Measurements from ENCODE around the gene CENATAC. TPM values are rescaled to one million over a fixed set of nuclear protein-coding genes. Genes with fewer than 3 reads are reported as not detected.

CENATAC gene
- total RNA-seq, 1 donor from 2014 or later: 8.4 TPM

DNA sequence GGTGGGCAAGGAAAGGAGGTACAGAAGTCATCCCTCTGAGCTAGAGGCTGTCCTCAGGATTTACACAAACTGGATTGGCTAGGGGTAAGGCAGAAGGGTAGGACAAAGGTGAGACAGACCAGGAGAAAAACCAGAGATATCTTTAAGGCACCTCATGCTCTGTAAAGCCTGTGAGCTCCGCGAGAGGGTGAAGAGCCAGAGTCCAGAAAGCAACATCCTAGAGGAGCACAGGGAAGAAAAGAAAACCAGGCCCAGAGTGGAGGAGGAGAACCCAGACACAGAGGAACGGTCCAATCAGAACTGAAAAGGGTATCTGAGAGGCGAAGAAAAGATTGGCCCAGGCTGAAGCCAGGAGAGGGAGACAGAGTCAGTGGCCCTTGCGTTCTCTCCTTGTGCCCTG is 27.6 kb downstream of the CENATAC start:
- peaks cover 72 to 83% (median 74%) of the 10 kb centered on the region in 3 donors for H3K4me1 ChIP-seq (ENCODE audit: control insufficient read depth in 3 of 3, insufficient read depth in 3 of 3, low read length in 3 of 3)
- H3K4me3 ChIP-seq (ENCODE audit: low read length in 3 of 3): peak overlapping the region in 1 of 3 donors; percentile 3
- peak overlapping the region; percentile 78 for H3K27ac ChIP-seq (ENCODE audit: low read depth, low read length)
- no peaks in the 10 kb centered on the region for H3K27me3 ChIP-seq (ENCODE audit: control insufficient read depth in 3 of 3, insufficient read depth in 3 of 3, low read length in 3 of 3)
- no peaks in the 10 kb centered on the region for H3K9me3 ChIP-seq (ENCODE audit: control insufficient read depth in 3 of 3, low read length in 3 of 3)
- peaks cover 39 to 51% (median 41%) of the 10 kb centered on the region in 3 donors for H3K36me3 ChIP-seq (ENCODE audit: control insufficient read depth in 3 of 3, insufficient read depth in 3 of 3, low read length in 3 of 3)
- peak overlapping the region in 2 of 3 donors; percentile 1 to 63 for H3K9ac ChIP-seq (ENCODE audit: low read depth in 1 of 3, low read length in 3 of 3)

DNA sequence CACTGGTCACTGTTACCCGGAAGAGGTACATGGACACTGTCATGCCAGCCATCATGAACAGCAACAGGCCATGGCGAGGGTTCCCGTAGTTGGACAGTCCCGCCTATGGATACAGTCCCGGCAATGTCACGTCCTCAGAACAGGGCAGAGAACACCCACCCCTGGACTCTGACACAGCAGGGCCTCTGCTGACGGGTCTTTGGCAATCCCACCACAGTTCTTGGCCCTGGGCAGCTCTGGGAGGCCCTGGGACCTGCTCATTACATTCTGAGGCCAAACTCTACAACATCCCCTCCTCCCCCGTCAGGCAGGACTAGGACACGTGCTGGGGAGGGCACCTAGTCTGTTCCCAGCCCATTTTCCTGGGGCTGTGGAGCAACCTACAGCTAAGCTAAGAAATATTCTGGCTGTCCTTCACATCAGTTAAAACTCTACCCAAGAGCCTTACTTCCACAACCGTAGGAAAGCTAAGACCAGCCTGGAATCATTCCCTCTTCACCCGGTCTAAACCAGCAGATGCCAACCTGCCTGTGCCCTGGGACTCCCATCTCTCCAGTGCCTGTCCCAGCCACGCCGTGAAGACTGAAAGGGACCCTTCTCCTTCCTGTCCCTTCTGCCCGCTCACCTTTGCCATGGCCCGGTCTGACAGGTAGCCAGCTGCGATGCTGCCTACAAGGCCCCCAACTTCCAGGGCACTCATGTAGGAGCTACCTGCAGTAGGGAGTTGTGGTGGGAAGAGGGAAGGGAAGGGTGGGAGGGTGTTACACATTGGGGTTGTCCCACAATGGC is 28.2 kb downstream of the CENATAC start:
- H3K9me3 ChIP-seq (ENCODE audit: control insufficient read depth in 3 of 3, low read length in 3 of 3): no peaks in the 10 kb centered on the region
- H3K36me3 ChIP-seq (ENCODE audit: control insufficient read depth in 3 of 3, insufficient read depth in 3 of 3, low read length in 3 of 3): peaks cover 39 to 50% (median 39%) of the 10 kb centered on the region in 3 donors
- peaks cover 72 to 79% (median 74%) of the 10 kb centered on the region in 3 donors for H3K4me1 ChIP-seq (ENCODE audit: control insufficient read depth in 3 of 3, insufficient read depth in 3 of 3, low read length in 3 of 3)
- H3K4me3 ChIP-seq (ENCODE audit: low read length in 3 of 3): peak overlapping the region in 2 of 3 donors; percentile 5 to 35
- H3K27ac ChIP-seq (ENCODE audit: low read depth, low read length): peak overlapping the region; percentile 78
- no peaks in the 10 kb centered on the region for H3K27me3 ChIP-seq (ENCODE audit: control insufficient read depth in 3 of 3, insufficient read depth in 3 of 3, low read length in 3 of 3)
- peak overlapping the region; percentile 10 to 63 (median 55) for H3K9ac ChIP-seq (ENCODE audit: low read depth in 1 of 3, low read length in 3 of 3)

DNA sequence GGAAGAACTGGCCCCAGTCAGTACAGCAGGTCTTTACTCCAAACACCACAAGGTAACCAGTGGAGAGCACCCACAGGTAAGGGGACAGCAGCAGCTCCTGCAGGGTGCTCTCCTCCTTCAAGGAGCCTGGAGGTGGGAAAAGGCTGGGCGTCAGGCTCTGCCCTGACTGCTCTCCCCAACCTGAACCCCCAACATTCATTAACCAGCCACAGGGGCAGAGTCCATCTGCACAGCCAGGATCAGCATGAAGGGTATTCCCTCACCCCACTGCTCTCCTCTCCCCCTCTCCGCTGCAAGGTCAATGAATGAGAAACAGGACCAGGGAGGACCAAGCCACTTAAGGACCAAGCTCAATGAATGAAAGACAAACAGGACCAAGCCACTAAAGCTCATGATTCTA is 29.0 kb downstream of the CENATAC start:
- peaks cover 31 to 43% (median 39%) of the 10 kb centered on the region in 3 donors for H3K36me3 ChIP-seq (ENCODE audit: control insufficient read depth in 3 of 3, insufficient read depth in 3 of 3, low read length in 3 of 3)
- peaks cover 66 to 73% (median 71%) of the 10 kb centered on the region in 3 donors for H3K4me1 ChIP-seq (ENCODE audit: control insufficient read depth in 3 of 3, insufficient read depth in 3 of 3, low read length in 3 of 3)
- peak overlapping the region in 2 of 3 donors; percentile 43 to 55 for H3K9ac ChIP-seq (ENCODE audit: low read depth in 1 of 3, low read length in 3 of 3)
- peak overlapping the region; percentile 78 for H3K27ac ChIP-seq (ENCODE audit: low read depth, low read length)
- H3K9me3 ChIP-seq (ENCODE audit: control insufficient read depth in 3 of 3, low read length in 3 of 3): no peaks in the 10 kb centered on the region
- H3K27me3 ChIP-seq (ENCODE audit: control insufficient read depth in 3 of 3, insufficient read depth in 3 of 3, low read length in 3 of 3): no peaks in the 10 kb centered on the region
- H3K4me3 ChIP-seq (ENCODE audit: low read length in 3 of 3): peak overlapping the region; percentile 59 to 90 (median 60)

DNA sequence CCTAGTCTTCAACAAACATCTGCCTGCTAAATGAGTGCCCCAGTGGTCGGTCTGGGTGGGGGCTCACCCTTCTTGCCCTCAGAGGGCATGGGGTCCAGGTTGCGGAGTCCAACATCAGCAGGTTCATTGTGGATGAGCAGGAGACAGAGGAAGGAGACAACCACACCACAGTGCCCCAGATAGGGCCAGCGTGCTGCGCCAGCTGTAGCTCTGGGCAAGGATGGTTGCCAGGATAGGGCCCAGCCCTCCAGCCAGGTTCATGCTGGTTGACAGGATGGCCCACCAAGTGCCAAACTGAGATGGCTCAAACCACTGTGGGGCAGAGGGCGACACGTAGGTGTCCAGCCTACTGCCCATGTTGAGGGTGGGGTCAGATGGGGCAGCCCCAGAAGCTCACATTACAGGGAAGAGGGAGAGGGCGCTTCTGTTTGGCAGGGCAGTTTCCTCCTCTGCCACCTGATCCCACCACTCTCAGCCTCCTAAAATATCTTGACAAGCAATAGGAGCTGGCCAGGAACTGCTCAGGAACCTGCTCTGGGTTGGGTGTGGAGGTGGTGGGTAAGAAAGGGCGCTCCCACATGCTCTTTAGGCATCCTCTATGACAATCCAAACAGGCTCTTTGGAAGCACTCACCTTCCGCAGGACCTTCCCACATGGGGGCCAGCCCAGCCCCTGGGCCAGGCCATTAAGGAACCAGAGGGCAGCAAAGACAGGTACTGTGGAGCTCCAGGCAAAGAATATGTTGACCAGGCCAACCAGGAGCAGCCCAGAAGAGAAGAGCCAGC is 29.8 kb downstream of the CENATAC start:
- H3K27me3 ChIP-seq (ENCODE audit: control insufficient read depth in 3 of 3, insufficient read depth in 3 of 3, low read length in 3 of 3): no peaks in the 10 kb centered on the region
- H3K4me3 ChIP-seq (ENCODE audit: low read length in 3 of 3): peak overlapping the region; percentile 60 to 90 (median 90)
- peak overlapping the region; percentile 16 to 90 (median 79) for H3K9ac ChIP-seq (ENCODE audit: low read depth in 1 of 3, low read length in 3 of 3)
- H3K36me3 ChIP-seq (ENCODE audit: control insufficient read depth in 3 of 3, insufficient read depth in 3 of 3, low read length in 3 of 3): peaks cover 24 to 38% (median 33%) of the 10 kb centered on the region in 3 donors
- peak overlapping the region; percentile 78 for H3K27ac ChIP-seq (ENCODE audit: low read depth, low read length)
- no peaks in the 10 kb centered on the region for H3K9me3 ChIP-seq (ENCODE audit: control insufficient read depth in 3 of 3, low read length in 3 of 3)
- peaks cover 66 to 73% (median 69%) of the 10 kb centered on the region in 3 donors for H3K4me1 ChIP-seq (ENCODE audit: control insufficient read depth in 3 of 3, insufficient read depth in 3 of 3, low read length in 3 of 3)

DNA sequence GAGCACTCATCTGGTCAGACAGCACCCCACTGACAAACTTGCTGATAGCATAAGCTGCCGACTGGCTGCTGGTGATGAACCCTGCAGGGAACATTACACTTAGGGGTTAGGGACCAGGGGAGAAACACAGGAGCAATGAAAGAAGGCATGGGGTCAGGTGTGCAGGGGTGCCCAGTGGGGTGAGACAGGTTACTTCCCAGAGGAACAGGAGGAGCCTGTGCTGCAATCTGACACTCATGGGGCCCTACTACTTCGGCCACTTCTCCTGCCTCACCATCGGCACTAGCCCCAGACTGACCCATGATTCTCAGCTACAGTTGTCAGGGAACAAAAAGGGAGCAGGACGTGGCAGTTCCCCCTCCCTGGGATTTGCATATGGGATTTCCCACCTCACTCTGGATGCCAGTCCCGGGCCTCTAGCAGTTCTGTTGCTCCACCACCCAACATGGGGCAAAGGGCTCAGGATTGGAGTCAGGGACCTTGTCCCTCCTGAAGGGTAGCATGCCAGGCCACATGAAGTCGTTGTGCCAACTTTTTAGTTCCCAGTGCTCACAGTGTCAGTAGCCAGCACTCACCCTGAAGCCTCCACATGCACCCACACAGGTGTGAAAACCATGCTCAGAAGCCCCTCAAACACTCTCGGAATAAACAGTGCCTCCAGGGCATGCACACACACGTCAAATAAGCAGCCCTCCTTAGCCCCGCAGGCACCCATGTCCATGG is 30.6 kb downstream of the CENATAC start:
- Histone ChIP-seq H3K36me3 (ENCODE audit: control insufficient read depth in 3 of 3, insufficient read depth in 3 of 3, low read length in 3 of 3) (peaks cover 20 to 31% (median 27%) of the 10 kb centered on the region in 3 donors), H3K4me1 (ENCODE audit: control insufficient read depth in 3 of 3, insufficient read depth in 3 of 3, low read length in 3 of 3) (peaks cover 62 to 68% (median 67%) of the 10 kb centered on the region in 3 donors), H3K27ac (ENCODE audit: low read depth, low read length) (peak overlapping the region; percentile 78), H3K4me3 (ENCODE audit: low read length in 3 of 3) (peak overlapping the region; percentile 90 to 94 (median 90)), H3K27me3 (ENCODE audit: control insufficient read depth in 3 of 3, insufficient read depth in 3 of 3, low read length in 3 of 3) (no peaks in the 10 kb centered on the region), H3K9ac (ENCODE audit: low read depth in 1 of 3, low read length in 3 of 3) (peak overlapping the region; percentile 79 to 90 (median 83)), H3K9me3 (ENCODE audit: control insufficient read depth in 3 of 3, low read length in 3 of 3) (no peaks in the 10 kb centered on the region)

DNA sequence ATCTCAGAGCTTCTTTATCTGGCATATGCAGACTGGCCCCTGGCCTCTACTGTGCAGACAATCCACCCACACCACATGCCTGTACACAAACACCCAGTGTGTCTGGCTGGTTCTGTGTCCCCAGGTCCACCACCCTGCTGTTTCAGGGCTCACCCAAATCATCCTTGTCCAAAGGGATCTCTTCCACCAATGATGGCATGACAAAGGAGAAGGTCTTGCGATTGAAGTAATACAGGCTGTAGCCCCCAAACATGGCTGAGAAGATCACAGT is 31.1 kb downstream of the CENATAC start:
- H3K36me3 ChIP-seq (ENCODE audit: control insufficient read depth in 3 of 3, insufficient read depth in 3 of 3, low read length in 3 of 3): peaks cover 17 to 26% (median 22%) of the 10 kb centered on the region in 3 donors

DNA sequence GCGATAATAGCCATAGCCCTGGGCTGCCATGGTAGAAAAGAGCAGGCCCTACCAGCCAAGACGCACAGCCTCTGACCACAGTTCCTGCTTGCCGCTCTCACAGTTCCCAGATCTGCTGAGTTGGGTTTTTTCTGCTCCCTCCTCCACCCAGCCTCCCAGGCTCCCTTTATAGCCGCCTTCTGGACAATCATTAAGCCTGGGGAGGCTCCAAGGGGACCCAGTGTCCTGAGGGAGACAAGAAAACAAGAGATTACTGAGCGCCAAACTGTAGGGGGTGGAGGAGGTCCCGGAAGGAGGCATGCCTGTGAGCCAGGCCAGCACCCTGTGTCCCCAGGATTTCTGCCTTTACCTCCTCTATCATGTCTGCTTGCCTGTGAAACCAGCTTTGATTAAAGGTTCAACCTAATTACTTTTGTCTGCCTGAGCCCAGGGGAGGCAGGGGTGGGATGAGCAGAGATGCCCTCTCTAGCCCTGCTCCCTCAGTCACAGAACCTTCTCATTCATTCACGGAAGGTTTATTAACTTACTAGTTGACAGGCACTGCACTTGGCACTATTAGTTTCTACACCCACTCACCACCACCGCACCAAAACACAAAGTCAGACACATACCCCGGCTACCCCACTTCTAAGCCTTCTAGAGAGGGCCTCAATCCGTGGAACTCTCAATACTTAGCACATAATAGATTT is 31.5 kb downstream of the CENATAC start:
- Histone ChIP-seq H3K27ac (ENCODE audit: low read depth, low read length) (peak overlapping the region; percentile 78), H3K27me3 (ENCODE audit: control insufficient read depth in 3 of 3, insufficient read depth in 3 of 3, low read length in 3 of 3) (no peaks in the 10 kb centered on the region), H3K4me3 (ENCODE audit: low read length in 3 of 3) (peak overlapping the region; percentile 90 to 94 (median 90)), H3K36me3 (ENCODE audit: control insufficient read depth in 3 of 3, insufficient read depth in 3 of 3, low read length in 3 of 3) (peaks cover 12 to 21% (median 18%) of the 10 kb centered on the region in 3 donors), H3K4me1 (ENCODE audit: control insufficient read depth in 3 of 3, insufficient read depth in 3 of 3, low read length in 3 of 3) (peaks cover 55 to 58% (median 57%) of the 10 kb centered on the region in 3 donors), H3K9ac (ENCODE audit: low read depth in 1 of 3, low read length in 3 of 3) (peak overlapping the region; percentile 83 to 90 (median 86)), H3K9me3 (ENCODE audit: control insufficient read depth in 3 of 3, low read length in 3 of 3) (no peaks in the 10 kb centered on the region)

More for the DNA sequence above, 31.1 kb downstream of the CENATAC start:
- no peaks in the 10 kb centered on the region for H3K9me3 ChIP-seq (ENCODE audit: control insufficient read depth in 3 of 3, low read length in 3 of 3)
- H3K27ac ChIP-seq (ENCODE audit: low read depth, low read length): peak overlapping the region; percentile 78
- peak overlapping the region; percentile 90 to 94 (median 90) for H3K4me3 ChIP-seq (ENCODE audit: low read length in 3 of 3)
- H3K27me3 ChIP-seq (ENCODE audit: control insufficient read depth in 3 of 3, insufficient read depth in 3 of 3, low read length in 3 of 3): no peaks in the 10 kb centered on the region
- H3K4me1 ChIP-seq (ENCODE audit: control insufficient read depth in 3 of 3, insufficient read depth in 3 of 3, low read length in 3 of 3): peaks cover 60 to 63% (median 62%) of the 10 kb centered on the region in 3 donors
- peak overlapping the region; percentile 79 to 90 (median 83) for H3K9ac ChIP-seq (ENCODE audit: low read depth in 1 of 3, low read length in 3 of 3)

DNA sequence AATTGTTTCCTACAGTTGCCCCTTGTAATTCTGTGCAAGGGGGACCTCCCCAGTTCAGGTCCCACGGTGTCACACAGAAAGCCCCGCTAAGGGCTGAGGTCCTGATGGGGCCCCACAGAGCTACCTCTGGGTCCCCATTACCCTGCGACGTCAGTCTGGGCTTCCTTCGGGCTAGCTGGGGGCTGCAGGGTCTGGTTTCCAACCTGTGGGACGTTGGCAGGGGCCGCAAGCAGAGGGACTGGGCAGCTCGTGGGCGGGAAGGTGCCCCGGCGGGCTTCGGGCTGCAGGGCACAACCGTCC is 32.0 kb downstream of the CENATAC start:
- Histone ChIP-seq H3K27me3 (ENCODE audit: control insufficient read depth in 3 of 3, insufficient read depth in 3 of 3, low read length in 3 of 3) (no peaks in the 10 kb centered on the region), H3K9ac (ENCODE audit: low read depth in 1 of 3, low read length in 3 of 3) (peak overlapping the region; percentile 83 to 90 (median 86)), H3K27ac (ENCODE audit: low read depth, low read length) (peak overlapping the region; percentile 78)

More for the DNA sequence above, 32.0 kb downstream of the CENATAC start:
- H3K9me3 ChIP-seq (ENCODE audit: control insufficient read depth in 3 of 3, low read length in 3 of 3): no peaks in the 10 kb centered on the region
- H3K4me3 ChIP-seq (ENCODE audit: low read length in 3 of 3): peak overlapping the region; percentile 90 to 94 (median 90)
- peaks cover 50 to 53% (median 52%) of the 10 kb centered on the region in 3 donors for H3K4me1 ChIP-seq (ENCODE audit: control insufficient read depth in 3 of 3, insufficient read depth in 3 of 3, low read length in 3 of 3)
- H3K36me3 ChIP-seq (ENCODE audit: control insufficient read depth in 3 of 3, insufficient read depth in 3 of 3, low read length in 3 of 3): peaks cover 12 to 18% (median 17%) of the 10 kb centered on the region in 3 donors

Measured in skeletal muscle tissue (tissue), 4 donors.